HG02852 (cell line): ENCODE measurements around the gene C1QTNF7.
A peak's percentile ranks its signal among the peaks of the same experiment; 100 is the strongest.

Source experiments
- ATAC-seq: cut with Tn5 transposase; IDR thresholded peaks from one replicate; pipeline ENCODE4 v1.9.1; 2021; ENCODE audit warnings: mild to moderate bottlenecking, moderate library complexity; ENCODE audit not compliant: unreplicated experiment

The C1QTNF7 gene

GRCh38 chr4:15455290-15455689 is 27.5 kb downstream of the C1QTNF7 start:
- ATAC-seq = no peak

GRCh38 chr4:15457406-15458201 is 29.8 kb downstream of the C1QTNF7 start:
- ATAC-seq = peak; percentile 97

DNA sequence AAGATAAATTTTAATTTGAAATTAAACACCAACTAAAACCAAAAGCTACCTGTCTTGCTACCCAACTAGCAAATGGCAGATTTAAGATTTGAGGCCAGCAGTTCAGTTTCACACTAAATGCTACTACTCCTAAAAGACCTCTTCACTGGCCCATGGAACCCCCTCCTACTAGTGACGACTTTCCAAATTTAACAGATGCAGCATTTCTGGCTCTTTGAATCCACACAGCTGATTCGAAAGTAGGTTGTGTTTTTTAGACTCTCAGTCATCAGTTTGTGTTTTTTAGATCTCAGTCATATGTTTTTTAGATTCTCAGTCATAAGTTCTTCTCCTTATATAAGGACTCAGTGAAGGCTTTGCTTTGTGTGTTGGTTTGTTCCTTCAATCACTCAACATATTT is 30.8 kb downstream of the C1QTNF7 start:
- ATAC-seq = no peak

GRCh38 chr4:15459706-15460105 is 31.9 kb downstream of the C1QTNF7 start:
- ATAC-seq = no peak

- no peak for ATAC-seq
Measured at GRCh38 chr4:15466596-15466995, 38.8 kb downstream of the C1QTNF7 start.

- no peak for ATAC-seq
Measured at GRCh38 chr4:15469402-15470127, 41.7 kb downstream of the C1QTNF7 start, which contains the start of gene CC2D2A. Gene CC2D2A, plus strand, starts transcription at chr4:15469882. Its CDS starts 6,051 bp downstream, at chr4:15475933.

GRCh38 chr4:15470128-15470475 is 42.3 kb downstream of the C1QTNF7 start:
- ATAC-seq = no peak

DNA sequence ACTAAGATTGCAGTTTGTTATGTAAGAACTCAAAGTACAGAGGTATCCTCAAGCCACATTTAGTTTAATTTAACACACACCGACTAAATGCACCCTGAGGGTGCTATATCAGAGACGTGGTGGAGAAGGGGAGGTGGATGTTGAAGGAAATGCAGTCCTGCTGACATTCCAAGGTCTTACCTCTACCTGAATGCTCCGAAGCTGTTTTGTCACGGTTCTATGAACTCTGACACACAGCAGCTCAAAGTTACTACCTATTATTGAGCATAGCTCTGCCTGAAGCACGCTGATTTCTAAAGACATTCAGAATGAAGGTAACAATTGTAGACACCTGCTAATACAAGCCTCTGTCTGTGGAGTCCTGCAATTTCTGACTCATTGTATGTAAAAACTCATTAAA is 48.6 kb downstream of the C1QTNF7 start:
- no peak for ATAC-seq

- no peak for ATAC-seq
Measured at GRCh38 chr4:15478724-15479088, 50.9 kb downstream of the C1QTNF7 start.

GRCh38 chr4:15479089-15479912 is 51.5 kb downstream of the C1QTNF7 start:
- ATAC-seq = no peak

GRCh38 chr4:15479913-15480185 is 52.0 kb downstream of the C1QTNF7 start:
- ATAC-seq = no peak

- no peak for ATAC-seq
Measured at GRCh38 chr4:15481961-15482745, 54.3 kb downstream of the C1QTNF7 start.

DNA sequence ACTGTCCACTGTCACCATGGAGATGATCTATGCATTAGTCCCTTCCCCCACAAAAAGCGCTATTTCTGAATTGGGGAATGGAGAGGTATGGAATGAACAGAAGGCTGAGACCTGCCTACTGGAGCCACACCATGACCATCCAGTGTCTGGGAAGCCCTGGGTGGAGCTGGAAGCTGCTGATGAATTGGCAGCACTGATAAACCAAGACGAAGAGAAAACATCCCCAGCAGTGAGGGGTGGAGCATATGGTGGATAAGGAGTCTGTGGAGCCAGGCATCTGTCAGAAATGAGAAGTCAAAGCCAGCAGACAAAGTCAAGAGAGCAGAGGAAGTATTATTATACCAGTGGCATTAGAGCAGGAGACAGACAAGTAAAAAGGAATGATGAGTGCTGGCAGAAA is 55.0 kb downstream of the C1QTNF7 start:
- ATAC-seq = no peak

DNA sequence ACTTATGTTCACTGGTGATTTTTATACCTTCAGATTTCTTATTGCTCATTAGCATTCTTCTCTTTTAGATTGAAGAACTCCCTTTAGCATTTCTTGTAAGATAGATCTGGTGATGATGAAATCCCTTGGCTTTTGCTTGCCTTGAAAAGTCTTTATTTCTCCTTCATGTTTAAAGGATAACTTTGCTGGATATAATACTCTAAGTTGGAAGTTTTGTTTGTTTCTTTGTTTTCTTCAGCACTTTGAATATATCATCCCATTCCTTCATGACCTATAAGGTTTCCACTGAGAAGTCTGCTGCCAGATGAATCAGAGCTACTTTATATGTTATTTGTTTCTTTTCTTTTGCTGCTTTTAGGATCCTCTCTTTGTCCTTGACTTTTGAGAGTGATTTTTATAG is 60.3 kb downstream of the C1QTNF7 start:
- ATAC-seq = no peak

DNA sequence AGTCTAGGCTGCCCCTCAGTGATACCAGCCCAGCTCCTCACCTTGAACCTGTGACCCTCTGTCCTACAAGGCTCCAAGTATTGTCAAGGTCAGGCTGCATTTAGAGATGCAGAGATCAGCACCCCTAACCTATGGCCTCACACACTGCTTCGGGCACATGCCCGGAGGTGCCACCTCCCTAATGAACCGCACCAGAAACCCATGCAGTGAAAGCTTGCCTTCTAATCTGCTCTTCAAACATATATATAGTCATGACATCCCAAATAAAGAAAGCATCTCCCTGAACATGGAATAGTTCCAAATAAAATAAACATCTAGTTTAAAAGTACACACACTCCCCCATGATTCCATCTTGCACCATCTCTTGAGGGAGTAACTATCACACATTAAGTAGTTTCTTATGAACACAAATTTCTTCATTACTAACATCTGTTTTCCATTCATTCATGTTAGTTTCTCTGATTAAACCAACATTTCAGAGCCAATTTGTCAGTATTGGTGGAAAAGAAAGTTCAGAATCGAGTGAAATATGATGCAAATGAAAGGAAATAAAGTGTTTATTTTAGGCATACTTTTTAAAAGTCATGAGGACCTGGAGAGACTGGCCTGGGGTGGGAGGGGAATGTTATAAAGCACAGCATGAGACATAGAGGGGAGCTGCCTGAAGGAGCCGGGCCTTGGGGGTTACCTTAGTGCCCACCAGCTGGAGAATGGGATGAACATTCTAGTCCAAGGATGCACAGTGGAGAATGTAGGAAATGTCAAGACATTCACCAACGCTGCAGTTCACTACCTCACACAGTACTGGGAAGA is 61.0 kb downstream of the C1QTNF7 start:
- ATAC-seq = no peak

- ATAC-seq = no peak
Measured at GRCh38 chr4:15489551-15489950, 61.7 kb downstream of the C1QTNF7 start.

DNA sequence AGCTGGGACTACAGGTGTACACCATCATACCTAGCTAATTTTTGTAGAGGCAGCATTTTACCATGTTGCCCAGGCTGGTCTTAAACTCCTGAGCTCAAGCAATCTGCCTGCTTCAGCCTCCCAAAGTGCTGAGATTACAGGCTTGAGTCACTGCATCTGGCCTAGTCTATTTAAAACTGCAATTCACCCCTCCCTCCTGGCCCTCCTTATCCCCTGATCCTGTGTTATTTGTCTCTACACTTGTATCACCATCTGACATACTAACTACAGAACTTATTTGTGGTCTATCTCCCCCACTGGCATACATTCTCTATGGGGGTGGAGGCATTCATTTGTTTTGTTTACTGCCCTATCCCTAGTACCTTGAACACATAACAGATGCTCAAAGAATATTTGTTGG is 65.6 kb downstream of the C1QTNF7 start:
- ATAC-seq = no peak

GRCh38 chr4:15495621-15496020 is 67.8 kb downstream of the C1QTNF7 start:
- no peak for ATAC-seq
